NCI-H2029 (cell line): ENCODE data around the gene RASL12.
"Not testable (repeated sequence)": the region's sequence is repeated elsewhere in the genome, so short reads cannot be mapped to it uniquely, and the experiment has no call there.

Experiments used
- DNase-seq: peaks from one replicate; lab custom pipeline; 2025; lab: John Stamatoyannopoulos, UW

The RASL12 gene, protein sequence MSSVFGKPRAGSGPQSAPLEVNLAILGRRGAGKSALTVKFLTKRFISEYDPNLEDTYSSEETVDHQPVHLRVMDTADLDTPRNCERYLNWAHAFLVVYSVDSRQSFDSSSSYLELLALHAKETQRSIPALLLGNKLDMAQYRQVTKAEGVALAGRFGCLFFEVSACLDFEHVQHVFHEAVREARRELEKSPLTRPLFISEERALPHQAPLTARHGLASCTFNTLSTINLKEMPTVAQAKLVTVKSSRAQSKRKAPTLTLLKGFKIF

DNA sequence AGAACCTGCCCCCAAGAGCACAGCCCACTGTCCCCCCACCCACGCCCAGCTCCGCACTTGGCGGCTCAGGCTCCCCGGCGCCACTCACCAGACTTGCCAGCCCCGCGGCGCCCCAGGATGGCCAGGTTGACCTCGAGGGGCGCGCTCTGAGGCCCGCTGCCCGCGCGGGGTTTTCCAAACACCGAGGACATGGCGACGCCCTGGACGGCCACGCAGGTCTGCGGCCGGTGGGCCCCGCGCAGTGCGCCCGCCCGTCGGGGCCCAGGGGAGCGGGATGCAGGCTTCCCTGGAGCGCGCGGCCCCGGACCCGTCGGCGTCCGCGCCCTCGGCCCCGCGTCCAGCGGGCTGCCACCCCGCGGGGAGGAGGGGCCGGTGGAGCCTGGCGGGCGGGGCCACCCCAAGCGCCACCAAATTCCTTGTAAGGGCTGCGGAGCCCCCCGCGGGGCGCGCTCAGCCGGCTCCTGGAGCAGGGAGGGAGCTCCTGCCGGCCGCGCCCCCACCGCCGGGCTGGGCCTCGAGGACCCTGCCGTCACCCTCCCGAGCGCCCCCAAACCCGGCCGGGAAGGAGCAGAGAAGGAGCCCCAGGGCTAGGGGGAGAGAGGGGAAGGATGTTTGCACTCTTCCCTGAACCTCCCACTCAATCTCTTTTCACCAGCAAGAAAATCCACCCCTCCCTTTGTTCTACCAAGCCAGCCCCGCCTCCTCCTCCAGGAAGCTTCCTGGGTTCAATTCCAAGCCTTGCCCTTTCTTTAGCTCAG, at the start of gene RASL12:
Gene RASL12 (minus strand): TSS at position 347 of the 758 bp plus-strand sequence. CDS start 156 bp downstream, at position 191.
- DNase-seq: no peak

GRCh38 chr15:65115542-65115941, 47.8 kb upstream of the RASL12 start:
- peak; percentile 61 for DNase-seq

- DNase-seq: no peak
These were observed 47.3 kb upstream of the RASL12 start, which contains the start of gene UBAP1L for GRCh38 chr15:65115086-65115485. Gene UBAP1L, minus strand, starts transcription at chr15:65115200. Its CDS starts 8,985 bp downstream, at chr15:65106215.

DNA sequence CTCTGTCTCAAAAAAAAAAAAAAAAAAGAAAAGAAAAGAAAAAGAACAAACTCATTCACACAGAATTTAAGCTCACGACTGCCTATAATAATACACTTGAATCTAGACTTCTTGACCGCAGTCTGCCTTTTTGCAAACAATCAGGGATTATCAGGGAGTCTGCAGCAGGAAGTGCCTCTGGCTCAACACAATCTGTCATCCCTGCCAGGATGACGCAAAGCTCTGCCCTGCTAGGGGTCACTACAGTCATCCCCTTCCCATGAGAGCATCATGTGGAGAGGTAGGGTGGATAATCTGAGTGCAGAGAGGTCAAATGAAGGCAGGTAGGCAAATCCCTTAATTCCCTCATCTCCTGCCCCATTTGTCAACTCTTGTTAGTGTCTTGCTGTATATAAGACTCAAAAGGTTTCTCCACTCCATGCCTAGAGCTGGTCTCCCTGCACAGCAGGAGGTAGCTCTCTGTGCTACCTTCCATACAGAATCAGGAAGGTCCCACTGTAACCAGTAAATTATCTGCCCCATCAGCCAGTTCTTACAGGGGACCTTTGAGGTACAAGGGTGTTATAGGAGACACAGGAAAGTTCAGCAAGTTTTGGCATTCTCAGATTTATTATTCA, 43.0 kb upstream of the RASL12 start:
- no peak for DNase-seq

DNA sequence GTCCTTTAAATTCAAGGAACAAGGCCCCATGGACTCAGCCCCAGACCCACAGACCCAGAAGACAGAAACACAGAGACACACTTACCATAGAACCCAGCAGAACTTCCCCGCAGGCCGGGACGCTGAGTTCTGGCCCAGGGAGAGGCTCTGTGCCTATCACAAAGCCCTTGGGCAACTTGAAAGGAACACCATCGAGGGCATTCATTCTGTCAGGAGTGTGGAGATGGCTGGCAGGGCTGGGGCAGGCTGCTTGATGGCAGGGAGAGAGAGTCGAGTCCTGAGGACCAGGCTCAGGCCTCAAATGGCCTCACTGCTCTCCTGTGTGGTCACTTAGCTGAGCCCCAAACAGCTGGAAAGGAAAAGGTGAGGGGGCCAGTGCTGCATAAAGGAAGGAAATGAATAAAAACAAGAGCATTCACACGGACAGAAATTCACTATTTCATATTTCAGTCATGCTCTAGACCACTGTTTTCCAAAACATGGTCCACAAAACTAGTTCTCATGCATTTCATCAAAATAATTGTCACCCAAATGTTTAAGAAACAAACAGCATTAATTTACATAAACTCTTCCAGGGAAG, 38.3 kb upstream of the RASL12 start:
- DNase-seq: no peak

GRCh38 chr15:65105038-65105437, 37.2 kb upstream of the RASL12 start:
- no peak for DNase-seq

DNA sequence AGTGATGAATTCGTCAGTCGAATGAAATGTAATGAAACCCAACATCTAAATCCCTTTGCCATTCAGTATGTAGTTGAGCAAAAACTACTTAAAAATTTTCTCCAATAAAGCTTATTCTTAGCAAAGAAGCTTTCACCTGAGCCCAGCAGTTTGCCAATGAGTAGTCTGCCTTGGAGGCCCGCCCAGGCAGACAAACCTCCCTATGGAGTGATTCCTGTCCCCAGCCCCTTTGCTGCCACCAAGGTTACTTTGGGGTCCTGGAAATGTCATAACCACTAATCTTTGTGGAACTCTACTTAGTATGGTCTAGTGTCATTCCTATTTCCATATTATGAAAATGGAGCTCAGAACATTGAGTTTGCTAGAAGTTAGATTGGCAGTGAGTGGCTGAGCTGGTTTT, 35.1 kb upstream of the RASL12 start:
- DNase-seq: no peak

DNA sequence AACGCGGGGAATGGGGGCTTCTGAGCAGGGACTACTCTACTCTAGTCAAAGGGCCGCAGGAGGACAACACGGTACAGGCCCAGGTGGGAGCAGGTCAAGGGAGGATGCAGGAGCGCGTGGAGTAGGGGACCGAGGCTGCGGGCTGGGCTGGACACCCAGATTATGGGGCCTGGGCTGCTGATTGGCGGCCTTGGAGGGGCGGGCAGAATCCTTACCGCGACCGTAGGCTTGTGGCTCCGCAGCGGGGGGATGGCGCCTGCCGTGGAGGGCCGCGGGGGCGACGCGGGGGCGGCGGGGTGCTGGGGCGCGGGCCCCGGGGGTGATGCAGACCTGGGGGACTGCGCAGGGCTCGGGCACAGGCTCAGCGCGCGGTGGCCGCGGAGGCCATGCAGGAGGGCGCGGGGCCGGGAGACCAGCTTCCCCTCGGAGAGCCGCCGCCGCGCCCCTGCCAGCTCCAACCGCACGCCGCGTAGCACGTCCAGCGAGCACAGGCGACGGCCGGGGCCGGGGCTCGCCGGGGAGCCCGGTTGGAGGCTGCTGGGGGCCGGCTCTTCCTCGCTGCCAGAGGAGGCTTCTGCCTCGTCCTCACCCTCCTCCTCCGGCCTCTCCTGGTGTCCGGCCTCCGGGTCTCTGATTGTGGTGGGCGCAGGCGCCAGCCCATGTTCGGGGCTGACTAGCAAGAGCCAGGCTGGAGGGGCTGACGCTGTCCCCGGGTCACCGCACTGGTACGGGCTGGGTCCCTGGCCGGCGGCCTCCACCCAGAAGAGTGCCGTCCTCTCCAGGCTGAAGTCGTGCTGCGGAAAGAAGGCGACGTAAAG, 34.3 kb upstream of the RASL12 start:
- DNase-seq: no peak

DNA sequence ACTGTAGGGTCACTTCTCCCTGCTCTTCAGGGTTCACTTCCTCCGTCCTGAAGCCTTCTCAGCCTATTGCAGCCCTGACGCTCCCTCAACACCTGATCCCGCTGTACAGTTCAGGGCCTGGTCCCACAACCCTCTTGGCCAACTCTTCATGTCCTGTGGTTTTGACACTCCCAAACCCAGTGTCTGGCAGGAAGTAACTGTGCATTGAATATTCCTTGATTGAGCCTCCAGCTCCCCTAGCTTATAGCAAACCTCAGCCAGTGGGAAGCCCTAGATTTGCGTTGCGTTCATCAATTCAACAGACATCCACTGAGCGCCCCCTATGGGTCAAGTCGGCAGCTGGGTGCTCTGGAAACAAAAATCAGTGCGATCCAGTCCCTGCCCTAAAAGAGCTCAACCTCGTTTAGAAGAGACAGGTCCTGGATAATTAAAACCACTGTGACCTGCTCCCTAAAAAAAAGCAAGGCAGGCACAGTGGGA, 33.7 kb upstream of the RASL12 start:
- no peak for DNase-seq

GRCh38 chr15:65100442-65100841, 32.7 kb upstream of the RASL12 start:
- no peak for DNase-seq

DNA sequence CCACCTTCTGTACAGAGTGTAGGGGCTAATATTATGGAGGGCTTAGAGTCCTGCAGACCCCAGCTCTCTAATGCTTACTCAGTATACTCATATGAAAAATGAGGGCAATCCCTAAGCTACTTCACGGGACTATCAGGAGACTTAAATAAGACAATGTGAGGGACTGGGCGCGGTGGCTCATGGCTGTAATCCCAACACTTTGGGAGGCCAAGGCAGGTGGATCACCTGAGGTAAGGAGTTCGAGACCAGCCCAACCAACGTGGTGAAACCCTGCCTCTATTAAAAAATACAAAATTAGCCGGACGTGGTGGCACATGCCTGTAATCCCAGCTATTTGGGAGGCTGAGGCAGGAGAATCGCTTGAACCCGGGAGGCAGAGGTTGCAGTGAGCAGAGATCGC, 32.0 kb upstream of the RASL12 start:
- not testable (repeated sequence) for DNase-seq

DNA sequence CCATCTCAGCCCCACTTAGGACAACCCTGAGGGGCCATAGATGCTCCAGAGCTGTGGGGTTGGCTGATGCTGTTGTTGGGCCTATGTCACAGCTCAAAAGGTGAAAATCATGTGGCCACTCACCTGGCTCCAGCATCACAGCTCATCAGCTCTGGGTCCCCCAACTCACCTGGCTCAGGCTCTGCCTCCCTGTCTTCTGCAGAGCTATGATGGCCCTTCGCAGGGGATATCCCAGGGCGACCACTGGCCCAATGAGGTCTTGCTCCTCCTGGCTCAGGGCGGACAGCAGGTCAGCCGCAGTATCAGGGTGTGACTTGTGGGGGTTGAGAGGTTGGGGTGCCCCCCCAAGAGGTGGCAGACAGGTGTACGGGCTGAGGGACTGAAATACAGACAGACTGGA, 31.5 kb upstream of the RASL12 start:
- no peak for DNase-seq

DNA sequence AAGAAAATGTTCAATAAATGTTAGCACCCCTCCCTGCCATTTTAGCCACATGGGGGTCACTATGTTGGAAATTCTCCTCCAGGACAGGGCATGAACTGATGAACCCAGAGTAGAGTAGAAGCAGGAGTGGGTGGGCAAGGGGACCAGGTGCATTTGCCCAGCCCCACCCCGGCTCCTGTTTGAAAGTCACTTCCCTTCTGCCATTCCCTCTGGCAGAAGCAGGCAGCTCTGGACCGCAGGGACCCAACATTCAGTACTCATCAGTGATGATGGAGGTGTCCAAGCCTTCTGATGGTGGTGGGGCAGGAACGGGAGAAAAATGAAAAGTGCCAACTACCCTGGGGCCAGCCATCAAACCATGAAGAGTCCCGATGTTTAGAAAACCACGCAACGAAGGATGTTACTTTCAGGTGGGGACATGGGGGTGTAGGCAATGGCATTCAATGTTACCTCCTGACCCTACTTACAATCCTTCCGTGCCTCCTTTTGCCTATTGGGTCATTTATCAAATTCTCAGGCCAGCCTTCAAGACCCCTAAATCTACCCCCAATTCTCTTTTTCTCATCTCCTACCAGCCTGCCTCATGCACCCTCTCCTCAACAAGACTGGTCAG, 30.0 kb upstream of the RASL12 start:
- DNase-seq: no peak

DNA sequence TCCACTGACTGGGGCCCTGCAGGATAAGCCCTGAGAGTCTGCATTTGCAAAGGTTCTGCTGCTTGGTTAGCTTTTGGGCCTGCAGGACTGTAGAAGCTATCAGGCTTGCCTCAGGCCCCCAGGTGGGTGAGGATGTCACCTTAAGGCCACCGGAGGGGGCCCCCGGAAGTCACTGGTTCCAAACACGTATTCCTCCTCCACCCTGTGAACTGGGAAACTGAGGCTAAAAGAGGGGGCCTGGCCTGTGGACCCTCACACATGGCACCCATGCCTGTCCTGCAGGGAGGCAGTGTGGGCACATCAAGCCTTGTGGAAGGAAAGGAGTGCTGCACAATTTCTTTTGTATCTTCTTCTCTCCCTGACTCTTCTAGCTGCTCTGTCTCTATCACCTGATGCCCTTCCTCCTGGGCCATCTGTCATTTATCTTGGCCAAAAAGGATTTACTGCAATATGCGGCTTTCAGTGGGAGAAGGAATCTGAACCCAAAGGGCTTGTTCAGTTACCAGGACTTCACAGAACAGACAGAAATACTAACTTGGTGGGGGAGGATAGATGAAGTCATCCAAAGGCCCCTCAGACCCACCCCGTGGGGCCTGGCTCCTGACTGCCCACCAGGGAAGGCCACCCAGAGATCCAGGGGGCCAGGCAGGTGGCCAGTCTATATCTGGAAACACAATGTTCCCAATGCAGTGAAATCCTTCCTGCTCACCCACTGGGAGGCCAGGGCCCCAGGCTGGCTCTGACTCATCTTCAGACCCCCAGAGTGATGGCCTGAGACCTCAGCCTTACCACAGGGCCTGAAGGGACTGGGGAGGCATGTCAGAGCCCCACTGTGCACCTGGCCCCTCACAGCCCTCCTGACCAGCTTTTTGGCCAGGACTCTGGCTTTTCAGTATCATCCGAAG, 28.9 kb upstream of the RASL12 start:
- DNase-seq: no peak

DNA sequence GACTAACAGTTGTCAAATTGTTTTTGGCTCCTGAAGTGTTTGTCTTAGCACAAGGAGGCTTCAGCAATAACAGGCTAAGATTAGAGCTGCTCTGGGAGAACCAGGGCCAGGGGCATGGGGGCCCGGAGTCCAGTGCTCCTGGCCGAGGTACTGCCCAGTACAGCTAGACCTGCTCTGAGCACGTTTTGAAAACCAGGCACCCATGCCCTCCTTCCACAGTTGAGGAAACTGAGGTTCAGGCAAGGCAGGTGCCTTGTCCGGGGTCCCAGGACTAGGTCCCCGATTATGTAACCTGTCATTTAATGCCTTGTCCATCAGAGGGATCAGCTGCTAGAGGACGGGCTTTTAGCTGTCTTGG, 27.9 kb upstream of the RASL12 start:
- no peak for DNase-seq

- no peak for DNase-seq
These were observed 27.4 kb upstream of the RASL12 start for GRCh38 chr15:65095011-65095746.

DNA sequence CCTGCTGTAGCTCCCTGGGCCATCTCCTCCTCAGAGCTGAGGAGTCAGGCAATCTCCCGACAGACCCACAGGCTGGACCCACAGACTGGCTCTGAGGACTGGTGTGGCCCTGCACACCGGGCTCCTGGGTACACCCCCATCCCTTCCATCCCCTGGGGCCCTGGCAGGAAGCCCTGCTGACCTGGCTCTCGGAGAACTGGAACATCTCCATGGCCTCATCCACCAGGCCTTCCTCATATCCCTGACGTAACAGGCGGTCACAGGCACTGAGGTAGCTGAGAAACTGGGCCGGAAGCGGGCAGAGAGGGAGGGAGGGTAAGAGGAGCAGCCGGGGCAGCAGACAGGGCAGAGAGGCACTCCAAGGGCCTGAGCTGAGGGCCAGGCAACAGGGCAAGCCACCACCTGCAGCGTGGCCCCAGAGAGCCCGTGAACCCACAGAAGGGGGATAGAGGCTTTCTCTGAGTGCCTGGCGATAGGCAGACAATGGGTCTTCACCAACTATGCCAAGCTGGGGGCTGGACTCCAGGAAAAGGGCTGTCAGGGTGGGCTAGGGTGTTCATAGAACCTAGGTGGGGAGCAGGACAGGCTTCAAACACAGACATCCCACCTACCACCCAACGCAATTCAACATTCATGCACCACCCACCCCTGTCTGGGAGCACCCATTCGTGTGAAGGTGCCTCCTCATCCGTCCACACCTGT, 26.7 kb upstream of the RASL12 start:
- DNase-seq: no peak

DNA sequence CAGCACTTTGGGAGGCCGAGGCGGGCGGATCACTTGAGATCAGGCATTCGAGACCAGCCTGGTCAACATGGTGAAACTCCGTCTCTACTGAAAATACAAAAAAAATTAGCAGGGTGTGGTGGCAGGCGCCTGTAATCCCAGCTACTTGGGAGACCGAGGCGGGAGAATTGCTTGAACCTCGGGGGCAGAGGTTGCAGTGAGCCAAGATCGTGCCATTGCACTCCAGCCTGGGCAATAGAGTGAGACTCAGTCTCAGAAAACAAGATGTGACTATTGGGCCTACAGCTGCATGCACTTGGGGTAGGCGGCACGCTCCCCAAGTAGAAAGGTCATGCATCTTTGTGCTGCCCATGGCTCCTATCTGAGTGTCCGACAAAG, 26.0 kb upstream of the RASL12 start:
- DNase-seq: not testable (repeated sequence)
